ENCODE results near the gene SFXN3. TPM values are rescaled to one million over a fixed set of nuclear protein-coding genes. Genes with fewer than 3 reads are reported as not detected.
A peak's percentile ranks its signal among the peaks of the same experiment; 100 is the strongest.

SFXN3 gene
- polyA plus RNA-seq, 3 donors, result 21.3 to 152 (median 24.2) TPM

GRCh38 chr10:101060951-101061623, 30.1 kb downstream of the SFXN3 start:
- H3K36me3 ChIP-seq (replicated peaks in 1 of 2; ENCODE audit: control insufficient read depth in 1 of 2, insufficient read depth in 2 of 2, low read length in 2 of 2), result peaks cover 0 to 3% of the 10 kb centered on the region in 2 donors
- peak overlapping the region; percentile 97 for H2AFZ ChIP-seq (ENCODE audit: insufficient read depth, low read depth, low read length, poor library complexity, severe bottlenecking)
- H3K27ac ChIP-seq (ENCODE audit: low read depth in 1 of 2, low read length in 2 of 2), result peak overlapping the region; percentile 82 to 93
- peak overlapping the region; percentile 84 for H3K9ac ChIP-seq (ENCODE audit: insufficient read depth, low read length, poor library complexity, severe bottlenecking)
- H4K20me1 ChIP-seq (ENCODE audit: insufficient read depth, low read length), result no peaks in the 10 kb centered on the region
- H3K4me2 ChIP-seq (replicated peaks; ENCODE audit: extremely low read depth, low read length, poor library complexity, severe bottlenecking), result peak overlapping the region; percentile 95
- Mint-ChIP-seq H3K9me3 (peaks cover 0 to 6% (median 1%) of the 10 kb centered on the region in 7 donors), H3K36me3 (peaks cover 12 to 31% of the 10 kb centered on the region in 2 donors), H3K4me3 (peak overlapping the region; percentile 87 to 92), H3K27me3 (ENCODE audit: low read depth in 3 of 3) (peaks cover 43 to 49% (median 45%) of the 10 kb centered on the region in 3 donors), H3K27ac (peak overlapping the region; percentile 88 to 98 (median 96)), H3K4me1 (peaks cover 54% of the 10 kb centered on the region)
- H3K4me3 ChIP-seq (replicated peaks in 1 of 3; ENCODE audit: low read depth in 2 of 3, low read length in 3 of 3), result peak overlapping the region; percentile 86 to 93 (median 87)
- H3K9me3 ChIP-seq (replicated peaks in 1 of 2; ENCODE audit: control insufficient read depth in 1 of 2, insufficient read depth in 1 of 2, low read length in 2 of 2), result no peaks in the 10 kb centered on the region
- peaks cover 6 to 47% of the 10 kb centered on the region in 2 donors for H3K27me3 ChIP-seq (ENCODE audit: control insufficient read depth in 2 of 2, insufficient read depth in 2 of 2, low read length in 2 of 2)
- under 1% methylated on average over 60 of the region's 67 CpGs for WGBS (ENCODE audit: insufficient coverage)
- intact Hi-C loops (cut with micrococcal nuclease), result loop anchor here in 1 of 2 donors (1.0 kb wide), 2 partner anchors 7 to 10 kb away; no protein-coding TSS in a partner anchor
- H3K79me2 ChIP-seq (ENCODE audit: insufficient read depth, low read length), result peaks cover 29% of the 10 kb centered on the region
- no peak for TF ChIP-seq CTCF (IDR thresholded peaks at IDR 0.05)
- peak; percentile 29 to 33 (median 31) for DNase-seq
- H3K4me1 ChIP-seq (ENCODE audit: control insufficient read depth in 1 of 2, insufficient read depth in 2 of 2, low read length in 2 of 2), result peaks cover 50 to 62% of the 10 kb centered on the region in 2 donors

- no peaks in the 10 kb centered on the region for H3K9me3 ChIP-seq (replicated peaks in 1 of 2; ENCODE audit: control insufficient read depth in 1 of 2, insufficient read depth in 1 of 2, low read length in 2 of 2)
- H3K4me2 ChIP-seq (replicated peaks; ENCODE audit: extremely low read depth, low read length, poor library complexity, severe bottlenecking), result peak within 1 kb of the TSS; percentile 95
- peaks cover 48 to 56% (median 50%) of the 10 kb centered on the region in 3 donors for H3K27me3 Mint-ChIP-seq (ENCODE audit: low read depth in 3 of 3)
- H3K4me3 Mint-ChIP-seq, result peak within 1 kb of the TSS; percentile 87 to 92
- H4K20me1 ChIP-seq (ENCODE audit: insufficient read depth, low read length), result no peaks in the 10 kb centered on the region
- peak within 1 kb of the TSS; percentile 86 to 93 (median 87) for H3K4me3 ChIP-seq (replicated peaks in 1 of 3; ENCODE audit: low read depth in 2 of 3, low read length in 3 of 3)
- peaks cover 9 to 29% of the 10 kb centered on the region in 2 donors for H3K36me3 Mint-ChIP-seq
- peaks cover 56 to 69% of the 10 kb centered on the region in 2 donors for H3K4me1 ChIP-seq (ENCODE audit: control insufficient read depth in 1 of 2, insufficient read depth in 2 of 2, low read length in 2 of 2)
- H3K36me3 ChIP-seq (replicated peaks in 1 of 2; ENCODE audit: control insufficient read depth in 1 of 2, insufficient read depth in 2 of 2, low read length in 2 of 2), result no peaks in the 10 kb centered on the region
- peaks cover 0 to 6% (median 2%) of the 10 kb centered on the region in 7 donors for H3K9me3 Mint-ChIP-seq
- DNase-seq, result no peak
- no peak for TF ChIP-seq CTCF (IDR thresholded peaks at IDR 0.05)
- peaks cover 6 to 53% of the 10 kb centered on the region in 2 donors for H3K27me3 ChIP-seq (ENCODE audit: control insufficient read depth in 2 of 2, insufficient read depth in 2 of 2, low read length in 2 of 2)
- H2AFZ ChIP-seq (ENCODE audit: insufficient read depth, low read depth, low read length, poor library complexity, severe bottlenecking), result peak within 1 kb of the TSS; percentile 97
- peak within 1 kb of the TSS; percentile 84 for H3K9ac ChIP-seq (ENCODE audit: insufficient read depth, low read length, poor library complexity, severe bottlenecking)
- H3K27ac Mint-ChIP-seq, result peak within 1 kb of the TSS; percentile 88 to 98 (median 96)
- intact Hi-C loops (cut with micrococcal nuclease), result loop anchor here in 1 of 2 donors (1.0 kb wide), 1 partner anchor 10 kb away; no protein-coding TSS in a partner anchor
- peaks cover 60% of the 10 kb centered on the region for H3K4me1 Mint-ChIP-seq
- 21% methylated on average over 24 of the region's 31 CpGs for WGBS (ENCODE audit: insufficient coverage)
- H3K27ac ChIP-seq (ENCODE audit: low read depth in 1 of 2, low read length in 2 of 2), result peak within 1 kb of the TSS; percentile 82 to 93
- H3K79me2 ChIP-seq (ENCODE audit: insufficient read depth, low read length), result peaks cover 25% of the 10 kb centered on the region
Measured at GRCh38 chr10:101061624-101062231, 30.7 kb downstream of the SFXN3 start, which contains the start of gene KAZALD1. Gene KAZALD1, plus strand, starts transcription at chr10:101061989. Its CDS starts 604 bp downstream, at chr10:101062593.
